ENCODE results near the gene GRM7.

The GRM7 gene

DNA sequence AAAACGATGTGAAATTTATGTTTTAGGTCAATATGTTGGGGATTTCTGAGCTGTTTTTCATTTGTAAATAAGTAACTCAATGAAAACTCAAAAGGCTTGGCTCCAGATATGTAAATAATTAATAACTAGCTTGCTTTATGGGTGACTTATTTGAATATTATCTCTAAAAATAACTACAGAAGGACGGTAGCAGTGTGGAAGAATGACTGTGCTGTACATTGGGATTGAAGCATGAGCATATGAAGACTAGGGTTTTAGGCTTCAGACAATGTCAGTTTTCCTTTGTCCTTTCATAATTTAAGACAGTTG is 343.9 kb downstream of the GRM7 start:
- H3K4me1 ChIP-seq (ENCODE audit: insufficient read depth, low read length), result no peaks in the 10 kb centered on the region
- H3K36me3 ChIP-seq (ENCODE audit: insufficient read depth, low read length), result no peaks in the 10 kb centered on the region
- peaks cover 2% of the 10 kb centered on the region; the same call in 1 of the 2 replicates for H3K9me3 ChIP-seq (ENCODE audit: control insufficient read depth, insufficient read depth, low read length)
- H3K9ac ChIP-seq (ENCODE audit: low read depth, low read length), result no peak overlapping the region

DNA sequence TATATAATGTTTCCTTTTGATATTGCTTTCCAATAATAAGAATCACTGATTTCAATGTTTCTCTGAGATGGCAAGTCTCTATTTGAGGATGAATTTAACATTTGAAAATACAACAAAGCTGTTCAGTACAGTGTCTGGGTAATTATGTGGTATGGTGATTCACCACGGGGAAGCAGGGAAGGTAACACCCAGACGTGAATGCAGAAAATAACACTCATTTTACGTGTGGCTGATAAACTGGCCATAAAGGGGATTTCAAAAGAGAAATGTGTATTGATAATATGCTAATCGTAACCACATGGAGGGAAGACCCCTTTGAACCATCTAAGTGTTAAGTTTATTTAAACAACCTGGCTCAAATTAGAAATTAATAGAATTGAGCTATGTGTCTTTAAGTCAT is 344.6 kb downstream of the GRM7 start:
- H3K36me3 ChIP-seq (ENCODE audit: insufficient read depth, low read length), result no peaks in the 10 kb centered on the region
- no peak overlapping the region for H3K9ac ChIP-seq (ENCODE audit: low read depth, low read length)
- H3K9me3 ChIP-seq (ENCODE audit: control insufficient read depth, insufficient read depth, low read length), result no peaks in the 10 kb centered on the region
- no peaks in the 10 kb centered on the region for H3K4me1 ChIP-seq (ENCODE audit: insufficient read depth, low read length)

DNA sequence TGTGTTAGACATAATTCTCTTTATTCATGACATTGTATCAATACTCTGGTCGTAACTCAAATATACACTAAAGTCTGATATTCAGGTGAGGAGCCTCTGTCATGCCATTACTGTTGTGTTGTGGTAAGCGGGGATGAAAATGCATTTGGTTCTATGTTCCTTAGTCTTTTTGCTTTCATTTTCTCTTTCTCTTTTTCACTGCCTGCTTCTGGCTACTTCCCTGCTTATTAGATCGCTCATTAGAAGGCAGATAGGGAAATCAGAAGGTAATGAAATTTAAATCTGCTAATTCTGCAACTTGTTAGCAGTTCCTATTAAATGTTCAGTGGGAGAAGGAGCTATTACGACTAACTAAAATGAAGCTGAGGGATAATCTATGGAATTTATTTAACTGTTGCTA is 345.0 kb downstream of the GRM7 start:
- Histone ChIP-seq H3K9ac (ENCODE audit: low read depth, low read length) (no peak overlapping the region), H3K36me3 (ENCODE audit: insufficient read depth, low read length) (no peaks in the 10 kb centered on the region), H3K9me3 (ENCODE audit: control insufficient read depth, insufficient read depth, low read length) (no peaks in the 10 kb centered on the region), H3K4me1 (ENCODE audit: insufficient read depth, low read length) (no peaks in the 10 kb centered on the region)

DNA sequence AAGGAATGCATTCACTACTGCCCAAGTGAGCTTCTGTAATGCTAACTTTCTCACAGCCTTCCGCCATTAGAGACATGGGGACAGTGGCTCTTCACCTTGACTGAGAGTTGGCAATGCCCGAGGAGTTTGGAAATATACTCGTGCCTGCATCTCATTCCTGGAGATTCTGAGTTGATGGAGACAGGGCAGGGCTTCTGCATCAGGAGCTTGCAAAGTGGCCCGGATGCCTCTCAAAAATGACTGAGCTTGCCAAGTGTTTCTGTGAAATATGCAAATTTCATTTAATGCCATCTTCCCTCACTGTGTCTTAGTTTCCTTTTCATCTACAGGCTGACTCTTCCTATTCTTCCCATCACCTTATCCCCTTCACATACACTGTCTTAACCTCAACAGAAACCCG is 346.2 kb downstream of the GRM7 start:
- no peaks in the 10 kb centered on the region for H3K4me1 ChIP-seq (ENCODE audit: insufficient read depth, low read length)
- H3K9ac ChIP-seq (ENCODE audit: low read depth, low read length), result no peak overlapping the region
- no peaks in the 10 kb centered on the region for H3K9me3 ChIP-seq (ENCODE audit: control insufficient read depth, insufficient read depth, low read length)
- H3K36me3 ChIP-seq (ENCODE audit: insufficient read depth, low read length), result no peaks in the 10 kb centered on the region

DNA sequence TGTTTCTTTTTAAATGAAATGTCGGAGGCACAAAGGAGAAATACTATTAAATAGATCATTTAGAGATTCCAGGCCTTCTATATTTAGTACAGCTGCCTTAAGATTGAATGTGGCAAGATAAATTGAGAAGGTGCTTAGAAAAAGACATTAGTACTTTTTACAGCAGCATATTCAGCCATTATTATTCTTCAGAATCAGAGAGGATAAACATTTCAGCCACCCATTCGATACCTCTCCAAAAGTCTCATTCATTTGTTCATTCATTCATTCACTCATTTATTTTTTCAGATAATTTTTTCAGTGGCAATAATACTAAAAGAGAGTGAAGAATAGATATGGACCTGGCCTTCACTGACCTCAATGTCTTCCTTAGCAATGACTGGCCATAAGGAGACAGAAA is 347.0 kb downstream of the GRM7 start:
- Histone ChIP-seq H3K9ac (ENCODE audit: low read depth, low read length) (no peak overlapping the region), H3K9me3 (ENCODE audit: control insufficient read depth, insufficient read depth, low read length) (no peaks in the 10 kb centered on the region), H3K4me1 (ENCODE audit: insufficient read depth, low read length) (no peaks in the 10 kb centered on the region), H3K36me3 (ENCODE audit: insufficient read depth, low read length) (no peaks in the 10 kb centered on the region)

DNA sequence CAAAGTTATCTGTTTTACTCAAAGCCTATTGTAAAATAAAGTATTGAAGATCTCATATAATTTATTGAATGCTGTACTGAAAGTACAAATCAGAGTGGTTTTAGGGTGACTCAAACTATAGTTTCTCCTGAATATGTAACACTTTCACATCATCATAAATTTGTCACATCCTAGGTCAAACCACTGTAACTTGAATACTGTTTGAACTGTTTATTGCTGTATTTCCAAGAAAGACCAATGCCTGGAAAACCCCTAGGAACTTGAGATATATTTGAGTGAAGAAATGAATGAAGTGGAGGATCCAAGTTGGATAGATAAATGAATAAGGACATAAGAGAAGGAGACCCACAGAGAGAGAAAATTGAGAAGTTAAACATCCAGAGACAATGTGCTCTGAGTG is 348.2 kb downstream of the GRM7 start:
- Histone ChIP-seq H3K36me3 (ENCODE audit: insufficient read depth, low read length) (no peaks in the 10 kb centered on the region), H3K9me3 (ENCODE audit: control insufficient read depth, insufficient read depth, low read length) (no peaks in the 10 kb centered on the region), H3K4me1 (ENCODE audit: insufficient read depth, low read length) (no peaks in the 10 kb centered on the region)

DNA sequence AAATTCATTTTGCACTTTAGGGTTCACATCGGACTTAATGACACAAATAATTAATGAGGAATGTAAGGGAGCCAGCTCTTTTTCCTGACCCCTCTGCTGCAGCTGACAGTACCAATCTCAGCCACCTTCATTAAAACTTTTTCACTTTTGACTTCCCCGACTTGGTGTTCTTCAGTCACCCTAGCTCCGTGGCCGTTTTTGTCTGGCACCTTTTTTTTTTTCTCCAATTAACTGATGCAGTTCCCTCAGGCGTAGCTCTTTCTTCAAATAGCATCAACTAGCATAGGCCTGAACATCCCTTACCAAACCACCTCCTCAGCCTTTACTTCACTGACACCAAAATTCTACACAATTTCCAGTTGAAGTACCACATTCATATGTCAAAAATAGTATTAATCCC is 350.8 kb downstream of the GRM7 start:
- no peaks in the 10 kb centered on the region for H3K9me3 ChIP-seq (ENCODE audit: control insufficient read depth, insufficient read depth, low read length)
- H3K4me1 ChIP-seq (ENCODE audit: insufficient read depth, low read length), result no peaks in the 10 kb centered on the region
- no peak overlapping the region for H3K9ac ChIP-seq (ENCODE audit: low read depth, low read length)
- H3K36me3 ChIP-seq (ENCODE audit: insufficient read depth, low read length), result no peaks in the 10 kb centered on the region

More for the DNA sequence above, 348.2 kb downstream of the GRM7 start:
- no peak overlapping the region for H3K9ac ChIP-seq (ENCODE audit: low read depth, low read length)

DNA sequence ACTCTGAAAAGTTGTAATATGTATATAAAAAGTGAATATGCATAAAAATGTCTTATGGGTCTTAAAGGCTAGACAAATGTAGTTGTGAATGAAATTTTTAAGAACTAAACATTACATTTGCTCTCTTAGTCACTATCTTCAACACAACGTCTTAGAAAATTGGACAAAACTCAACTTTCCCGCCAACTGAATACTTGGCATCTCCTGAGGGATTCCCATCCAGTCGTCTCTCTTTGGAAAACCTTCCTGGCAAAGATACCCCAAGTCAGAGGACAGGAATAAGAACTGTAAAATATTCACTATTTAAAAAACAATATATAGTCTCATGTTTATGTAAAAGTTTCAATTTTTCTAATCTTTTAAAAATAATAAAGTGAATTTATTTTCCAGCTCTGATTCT is 354.8 kb downstream of the GRM7 start:
- H3K36me3 ChIP-seq (ENCODE audit: insufficient read depth, low read length), result no peaks in the 10 kb centered on the region
- no peak overlapping the region for H3K9ac ChIP-seq (ENCODE audit: low read depth, low read length)
- H3K9me3 ChIP-seq (ENCODE audit: control insufficient read depth, insufficient read depth, low read length), result no peaks in the 10 kb centered on the region
- H3K4me1 ChIP-seq (ENCODE audit: insufficient read depth, low read length), result no peaks in the 10 kb centered on the region

DNA sequence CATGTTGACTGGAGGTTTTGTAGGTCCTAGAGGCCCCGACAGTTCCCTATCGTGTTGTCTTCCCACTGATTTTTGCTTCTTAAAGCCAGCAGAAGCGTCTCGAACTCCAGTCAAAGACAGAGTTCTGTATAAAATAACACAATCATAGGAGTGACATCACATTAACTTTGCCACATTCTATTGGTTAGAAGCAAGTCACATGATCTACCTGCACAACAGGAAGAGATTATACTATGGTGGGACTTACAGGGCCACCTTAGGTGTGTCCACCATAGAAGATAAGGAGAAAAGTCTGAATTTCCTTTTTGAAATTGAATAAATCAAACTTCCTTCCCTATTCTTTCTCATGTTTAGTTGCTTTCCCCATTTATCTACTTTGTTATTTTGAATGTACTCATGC is 365.5 kb downstream of the GRM7 start:
- Histone ChIP-seq H3K36me3 (ENCODE audit: insufficient read depth, low read length) (no peaks in the 10 kb centered on the region), H3K9me3 (ENCODE audit: control insufficient read depth, insufficient read depth, low read length) (no peaks in the 10 kb centered on the region), H3K9ac (ENCODE audit: low read depth, low read length) (no peak overlapping the region), H3K4me1 (ENCODE audit: insufficient read depth, low read length) (peaks cover 6% of the 10 kb centered on the region; the same call in 1 of the 2 replicates)

DNA sequence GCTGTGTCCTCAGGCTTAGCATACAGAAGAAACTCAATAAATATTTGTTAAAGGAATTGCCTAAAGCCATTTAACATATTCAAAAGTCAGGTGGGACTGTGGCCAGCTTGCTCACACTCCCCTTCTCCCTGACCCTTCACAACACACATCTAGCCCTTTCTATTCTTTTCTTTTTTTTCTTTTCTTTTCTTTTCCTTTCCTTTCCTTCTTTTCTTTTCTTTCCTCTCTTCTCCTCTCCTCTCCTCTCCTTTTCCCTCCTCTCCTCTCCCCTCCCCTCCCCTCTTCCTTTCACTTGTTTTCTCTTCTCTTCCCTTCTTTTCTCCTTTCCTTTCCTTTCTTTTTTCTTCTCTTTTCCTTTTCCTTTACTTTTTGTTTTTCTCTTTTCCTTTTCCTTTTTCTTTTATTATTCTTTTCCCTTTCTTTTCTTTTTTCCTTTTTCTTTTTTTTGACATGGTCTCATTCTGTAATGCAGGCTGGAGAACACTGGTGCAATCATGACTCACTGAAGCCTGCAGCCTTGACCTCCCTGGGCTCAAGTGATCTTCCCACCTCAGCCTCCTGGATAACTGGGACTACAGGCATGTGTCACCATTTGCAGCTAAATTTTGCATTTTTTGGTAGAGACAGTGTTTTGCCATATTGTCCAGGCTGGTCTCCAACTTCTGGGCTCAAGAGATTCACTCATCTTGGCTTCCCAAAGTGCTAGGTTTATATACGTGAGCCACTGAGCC is 377.8 kb downstream of the GRM7 start:
- no peak overlapping the region for H3K9ac ChIP-seq (ENCODE audit: low read depth, low read length)
- no peaks in the 10 kb centered on the region for H3K9me3 ChIP-seq (ENCODE audit: control insufficient read depth, insufficient read depth, low read length)
- no peaks in the 10 kb centered on the region for H3K36me3 ChIP-seq (ENCODE audit: insufficient read depth, low read length)
- H3K4me1 ChIP-seq (ENCODE audit: insufficient read depth, low read length), result no peaks in the 10 kb centered on the region

DNA sequence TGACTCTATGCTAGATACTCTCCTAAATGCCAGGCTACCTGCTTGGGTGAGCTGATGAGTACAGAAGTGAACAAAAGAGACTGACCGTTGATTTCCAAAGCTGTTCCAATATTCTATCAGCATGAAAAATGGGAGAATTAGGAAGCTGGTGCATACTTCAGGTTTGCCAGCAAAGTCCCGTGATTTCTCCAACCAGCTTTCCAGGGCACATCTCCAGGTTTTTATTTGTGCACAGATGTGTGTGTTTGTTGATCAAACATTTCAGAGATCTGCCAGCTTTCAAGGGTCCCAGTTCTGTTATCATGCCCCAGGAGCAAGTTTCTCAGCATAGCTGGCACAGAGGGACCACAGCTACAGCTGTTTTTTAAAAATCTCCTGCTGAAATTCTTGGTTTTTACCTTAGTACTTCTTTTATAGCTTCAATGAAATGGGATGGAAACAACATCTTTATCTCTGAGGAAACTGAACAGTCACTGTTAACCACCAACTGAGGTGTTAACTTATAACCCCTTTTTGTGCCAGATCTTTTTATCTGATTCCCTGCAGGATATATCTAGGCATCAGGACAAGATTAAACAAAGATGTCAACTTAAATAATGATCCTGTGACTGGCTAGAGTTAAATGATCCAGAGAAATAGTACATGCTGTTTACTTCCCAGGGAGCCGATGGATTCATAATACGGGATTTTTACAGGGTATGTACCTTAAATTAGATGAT is 380.8 kb downstream of the GRM7 start:
- H3K9me3 ChIP-seq (ENCODE audit: control insufficient read depth, insufficient read depth, low read length), result no peaks in the 10 kb centered on the region
- H3K36me3 ChIP-seq (ENCODE audit: insufficient read depth, low read length), result no peaks in the 10 kb centered on the region
- H3K4me1 ChIP-seq (ENCODE audit: insufficient read depth, low read length), result no peaks in the 10 kb centered on the region
- no peak overlapping the region for H3K9ac ChIP-seq (ENCODE audit: low read depth, low read length)

DNA sequence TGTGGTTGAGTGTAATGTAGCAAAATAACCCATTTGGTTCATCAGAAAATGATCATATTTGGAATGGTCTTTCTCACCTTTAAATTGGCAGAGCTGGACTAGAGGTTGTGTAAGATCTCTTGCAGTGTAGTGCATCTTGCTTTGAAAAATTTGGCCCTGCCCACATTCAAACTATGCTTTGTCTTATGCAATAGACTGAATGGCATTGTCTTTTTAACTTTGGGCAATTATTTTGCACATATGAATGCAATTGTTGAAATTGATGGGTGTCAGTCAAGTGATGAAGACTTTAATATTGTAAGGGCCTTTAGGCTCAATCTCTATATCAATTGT is 381.4 kb downstream of the GRM7 start:
- Histone ChIP-seq H3K36me3 (ENCODE audit: insufficient read depth, low read length) (no peaks in the 10 kb centered on the region), H3K4me1 (ENCODE audit: insufficient read depth, low read length) (no peaks in the 10 kb centered on the region), H3K9ac (ENCODE audit: low read depth, low read length) (no peak overlapping the region), H3K9me3 (ENCODE audit: control insufficient read depth, insufficient read depth, low read length) (no peaks in the 10 kb centered on the region)

DNA sequence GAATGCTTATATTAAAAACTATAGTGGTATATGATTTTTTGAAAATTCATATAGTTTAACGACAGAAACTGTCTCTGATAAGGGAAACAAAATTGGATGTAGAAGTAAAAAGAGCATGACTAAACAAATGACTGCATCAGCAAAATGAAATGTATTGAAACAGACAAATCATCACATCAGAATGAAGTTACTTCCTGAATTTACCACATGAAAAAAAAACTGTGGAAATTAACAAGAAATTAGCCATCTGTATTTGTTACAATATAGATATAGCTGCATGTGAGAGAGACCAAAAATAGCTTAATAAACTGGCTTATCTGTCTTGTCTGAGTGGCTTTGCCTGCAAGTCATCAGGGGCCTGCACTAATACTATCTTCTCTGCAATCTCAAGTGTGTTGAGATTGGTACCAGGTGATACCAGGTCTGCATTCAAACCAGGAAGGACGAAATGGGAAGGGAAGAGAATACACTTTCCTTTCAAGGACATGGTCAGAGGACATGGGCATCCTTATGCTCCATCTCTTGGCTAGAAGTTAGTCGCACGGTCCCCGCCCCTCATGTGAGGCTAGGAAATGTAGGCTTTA is 388.7 kb downstream of the GRM7 start:
- Histone ChIP-seq H3K4me1 (ENCODE audit: insufficient read depth, low read length) (no peaks in the 10 kb centered on the region), H3K9me3 (ENCODE audit: control insufficient read depth, insufficient read depth, low read length) (no peaks in the 10 kb centered on the region), H3K9ac (ENCODE audit: low read depth, low read length) (no peak overlapping the region), H3K36me3 (ENCODE audit: insufficient read depth, low read length) (no peaks in the 10 kb centered on the region)

DNA sequence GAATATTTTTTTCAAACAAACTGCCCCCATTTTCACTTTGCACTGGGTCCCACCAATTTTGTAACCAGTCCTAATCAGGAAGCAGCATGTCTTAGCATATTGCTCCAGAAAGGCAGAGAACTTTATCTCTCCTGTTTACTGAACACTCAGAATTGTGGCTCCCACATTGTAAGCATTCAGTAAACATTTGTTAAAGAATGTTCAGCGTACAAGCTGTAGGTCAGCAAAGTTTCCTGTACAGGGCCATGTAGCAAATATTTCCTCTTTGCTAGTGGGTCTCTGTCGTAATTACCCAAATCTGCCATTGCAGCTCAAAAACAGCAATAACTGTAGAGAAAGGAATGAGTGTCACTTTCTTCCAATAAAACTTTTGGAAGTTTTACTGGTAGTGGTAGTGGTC is 393.3 kb downstream of the GRM7 start:
- Histone ChIP-seq H3K4me1 (ENCODE audit: insufficient read depth, low read length) (no peaks in the 10 kb centered on the region), H3K9me3 (ENCODE audit: control insufficient read depth, insufficient read depth, low read length) (no peaks in the 10 kb centered on the region), H3K36me3 (ENCODE audit: insufficient read depth, low read length) (no peaks in the 10 kb centered on the region), H3K9ac (ENCODE audit: low read depth, low read length) (no peak overlapping the region)

DNA sequence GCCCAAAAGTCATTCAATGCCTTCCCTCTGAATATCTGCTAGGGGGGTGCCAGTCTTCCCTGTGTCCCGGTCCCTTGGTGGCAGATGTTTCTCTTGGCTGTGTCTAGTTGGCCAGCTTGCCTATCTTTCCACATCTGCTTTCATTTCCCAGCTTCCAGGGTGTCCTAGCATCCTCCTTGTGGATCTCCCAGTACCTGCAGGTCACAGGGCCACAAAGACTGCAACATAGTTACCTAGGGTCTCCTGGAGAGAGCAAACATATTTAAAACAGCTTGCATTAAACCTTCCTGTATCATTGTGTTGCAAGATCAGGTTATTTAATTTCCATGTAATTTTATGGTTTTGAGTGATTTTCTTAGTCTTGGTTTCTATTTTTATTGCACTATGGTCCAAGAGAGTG is 400.1 kb downstream of the GRM7 start:
- Histone ChIP-seq H3K4me1 (ENCODE audit: insufficient read depth, low read length) (no peaks in the 10 kb centered on the region), H3K36me3 (ENCODE audit: insufficient read depth, low read length) (no peaks in the 10 kb centered on the region), H3K9me3 (ENCODE audit: control insufficient read depth, insufficient read depth, low read length) (no peaks in the 10 kb centered on the region), H3K9ac (ENCODE audit: low read depth, low read length) (no peak overlapping the region)
